VCaP (cell line): ENCODE data around the gene RNASEL.
"Not testable (repeated sequence)": the region's sequence is repeated elsewhere in the genome, so short reads cannot be mapped to it uniquely, and the experiment has no call there.

ENCODE experiments used
- H3K27ac ChIP-seq: fragments of 450-650 bp; 2 replicates; pipeline ENCODE4 v1.5.1; 2017
- CTCF ChIP-seq: fragments of 450-650 bp; conservative IDR thresholded peaks from 2 replicates; pipeline ENCODE4 v1.5.1; 2017; ENCODE audit warnings: mild to moderate bottlenecking, moderate library complexity

RNASEL gene

GRCh38 chr1:182555493-182555892, 33.6 kb downstream of the RNASEL start:
- TF ChIP-seq CTCF: no peak
- H3K27ac ChIP-seq: no peak overlapping the region

GRCh38 chr1:182552527-182552926, 36.5 kb downstream of the RNASEL start:
- H3K27ac ChIP-seq: no peak overlapping the region
- TF ChIP-seq CTCF: no peak

- no peak for TF ChIP-seq CTCF
- H3K27ac ChIP-seq: no peak overlapping the region
These were observed 39.2 kb downstream of the RNASEL start for GRCh38 chr1:182549811-182550210.

- no peak for TF ChIP-seq CTCF
- no peak overlapping the region for H3K27ac ChIP-seq
These were observed 39.7 kb downstream of the RNASEL start for GRCh38 chr1:182549346-182549745.

- TF ChIP-seq CTCF: no peak
- no peak overlapping the region for H3K27ac ChIP-seq
These were observed 55.2 kb downstream of the RNASEL start for GRCh38 chr1:182533896-182534295.

- H3K27ac ChIP-seq: not testable (repeated sequence)
These were observed 60.9 kb downstream of the RNASEL start for GRCh38 chr1:182528206-182528605.

GRCh38 chr1:182527680-182528079, 61.4 kb downstream of the RNASEL start:
- H3K27ac ChIP-seq: no peak overlapping the region
- TF ChIP-seq CTCF: no peak

- no peak overlapping the region for H3K27ac ChIP-seq
- TF ChIP-seq CTCF: no peak
These were observed 63.7 kb downstream of the RNASEL start for GRCh38 chr1:182525342-182525741.
